Activated CD8-positive, alpha-beta memory T cell treated with anti-CD3 and anti-CD28 coated beads, Interleukin-2, amount 10 ng/mL, durations not matched to agents 7 days and 5 days (primary cell): ENCODE results near the gene KLHL11. TPM values are rescaled to one million over a fixed set of nuclear protein-coding genes. Genes with fewer than 3 reads are reported as not detected.

Source experiments
- ATAC-seq: fragments of 150-1000 bp; cut with Tn5 transposase; one replicate; pipeline ENCODE4 v1.10.0; 2021; ENCODE audit warnings: moderate library complexity
- CTCF ChIA-PET: fragments of 350-600 bp; sonication (Branson Sonifier 250); formaldehyde crosslinking; loops from one replicate; lab custom pipeline; 2021; ENCODE audit warnings: antibody characterized with exemption; lab: Charles Lee
- DNase-seq: peaks from one replicate; pipeline ENCODE4 v3.0.0-alpha.2; 2020
- H3K27ac Mint-ChIP-seq: one replicate; pipeline ENCODE4 v1.8.0; 2021; ENCODE audit warnings: mild to moderate bottlenecking, mixed read lengths
- H3K27me3 Mint-ChIP-seq: one replicate; pipeline ENCODE4 v1.8.0; 2021; ENCODE audit warnings: mixed read lengths
- H3K36me3 Mint-ChIP-seq: one replicate; pipeline ENCODE4 v1.8.0; 2021; ENCODE audit warnings: mild to moderate bottlenecking, mixed read lengths
- H3K4me1 Mint-ChIP-seq: one replicate; pipeline ENCODE4 v1.8.0; 2021; ENCODE audit warnings: mixed read lengths
- H3K4me3 Mint-ChIP-seq: one replicate; pipeline ENCODE4 v1.8.0; 2021; ENCODE audit warnings: mild to moderate bottlenecking, moderate library complexity, mixed read lengths
- H3K9me3 Mint-ChIP-seq: one replicate; pipeline ENCODE4 v1.8.0; 2022; ENCODE audit warnings: low read depth, mixed read lengths
- total RNA-seq, 2 experiments: library from RNA; stranded (reverse); gene quantifications; one replicate each; pipeline ENCODE4 v1.2.3, GENCODE V29; 2021

KLHL11 gene
- total RNA-seq, 2 experiments from 2014 or later: 14.4 to 16.4 TPM

GRCh38 chr17:41823141-41823524 lies 42.1 kb downstream of the KLHL11 start:
- H3K27me3 Mint-ChIP-seq: no peaks in the 10 kb centered on the region
- H3K9me3 Mint-ChIP-seq: no peaks in the 10 kb centered on the region
- ATAC-seq (no peak), DNase-seq (no peak)
- no peak overlapping the region for H3K4me3 Mint-ChIP-seq
- no peaks in the 10 kb centered on the region for H3K36me3 Mint-ChIP-seq
- CTCF ChIA-PET: interaction anchor here (1.1 kb wide), 1 partner anchor 18 kb away, joined by 3 read pairs; no protein-coding TSS in a partner anchor
- H3K27ac Mint-ChIP-seq: no peak overlapping the region
- H3K4me1 Mint-ChIP-seq: no peaks in the 10 kb centered on the region

- CTCF ChIA-PET: interaction anchor here (0.9 to 1.1 kb wide), 2 partner anchors 17 to 20 kb away, joined by 3 read pairs; no protein-coding TSS in a partner anchor
- Mint-ChIP-seq H3K27ac (no peak overlapping the region), H3K36me3 (no peaks in the 10 kb centered on the region), H3K4me1 (no peaks in the 10 kb centered on the region), H3K27me3 (no peaks in the 10 kb centered on the region), H3K4me3 (no peak overlapping the region), H3K9me3 (no peaks in the 10 kb centered on the region)
- no peak for ATAC-seq
- DNase-seq: no peak
These were observed 42.7 kb downstream of the KLHL11 start for GRCh38 chr17:41822216-41823140.

GRCh38 chr17:41821776-41822175 lies 43.4 kb downstream of the KLHL11 start:
- Mint-ChIP-seq H3K9me3 (no peaks in the 10 kb centered on the region), H3K4me3 (no peak overlapping the region), H3K4me1 (no peaks in the 10 kb centered on the region), H3K36me3 (no peaks in the 10 kb centered on the region), H3K27me3 (no peaks in the 10 kb centered on the region), H3K27ac (no peak overlapping the region)
- CTCF ChIA-PET: interaction anchor here (0.9 to 1.1 kb wide), 2 partner anchors 16 to 20 kb away, joined by 3 read pairs; no protein-coding TSS in a partner anchor
- ATAC-seq (no peak), DNase-seq (no peak)

GRCh38 chr17:41818024-41818423 lies 47.2 kb downstream of the KLHL11 start:
- peaks cover 2% of the 10 kb centered on the region for H3K4me1 Mint-ChIP-seq
- peaks cover 5% of the 10 kb centered on the region for H3K27me3 Mint-ChIP-seq
- no peak overlapping the region for H3K27ac Mint-ChIP-seq
- H3K9me3 Mint-ChIP-seq: no peaks in the 10 kb centered on the region
- no peak overlapping the region for H3K4me3 Mint-ChIP-seq
- no peak for DNase-seq
- no peak for ATAC-seq
- CTCF ChIA-PET: no interaction called here
- H3K36me3 Mint-ChIP-seq: no peaks in the 10 kb centered on the region

- H3K9me3 Mint-ChIP-seq: no peaks in the 10 kb centered on the region
- H3K36me3 Mint-ChIP-seq: no peaks in the 10 kb centered on the region
- peaks cover 11% of the 10 kb centered on the region for H3K27me3 Mint-ChIP-seq
- H3K4me1 Mint-ChIP-seq: peaks cover 8% of the 10 kb centered on the region
- DNase-seq: no peak
- ATAC-seq: no peak
- H3K4me3 Mint-ChIP-seq: no peak overlapping the region
- CTCF ChIA-PET: interaction anchor here (1.1 kb wide), 1 partner anchor 16 kb away, joined by 5 read pairs; no protein-coding TSS in a partner anchor
- H3K27ac Mint-ChIP-seq: no peak overlapping the region
These were observed 48.4 kb downstream of the KLHL11 start for GRCh38 chr17:41816637-41817320.

- Mint-ChIP-seq H3K27ac (no peak overlapping the region), H3K4me3 (no peak overlapping the region)
- ATAC-seq: no peak
These were observed 51.0 kb downstream of the KLHL11 start for GRCh38 chr17:41814195-41814594.

GRCh38 chr17:41813699-41814124 lies 51.5 kb downstream of the KLHL11 start:
- CTCF ChIA-PET: interaction anchor here (1.7 kb wide), 1 partner anchor 12 kb away, joined by 6 read pairs; no protein-coding TSS in a partner anchor

More at GRCh38 chr17:41814195-41814594, 51.0 kb downstream of the KLHL11 start:
- CTCF ChIA-PET: interaction anchor here (1.7 kb wide), 1 partner anchor 12 kb away, joined by 6 read pairs; no protein-coding TSS in a partner anchor
- H3K27me3 Mint-ChIP-seq: peaks cover 18% of the 10 kb centered on the region
- H3K4me1 Mint-ChIP-seq: peaks cover 18% of the 10 kb centered on the region
- DNase-seq: no peak
- H3K9me3 Mint-ChIP-seq: no peaks in the 10 kb centered on the region
- no peaks in the 10 kb centered on the region for H3K36me3 Mint-ChIP-seq

GRCh38 chr17:41813152-41813680 lies 52.0 kb downstream of the KLHL11 start:
- Mint-ChIP-seq H3K36me3 (no peaks in the 10 kb centered on the region), H3K27ac (no peak overlapping the region), H3K27me3 (peaks cover 18% of the 10 kb centered on the region), H3K4me3 (no peak overlapping the region), H3K4me1 (peaks cover 18% of the 10 kb centered on the region), H3K9me3 (no peaks in the 10 kb centered on the region)
- DNase-seq (no peak), ATAC-seq (no peak)
- CTCF ChIA-PET: no interaction called here

More at GRCh38 chr17:41813699-41814124, 51.5 kb downstream of the KLHL11 start:
- DNase-seq: no peak
- Mint-ChIP-seq H3K4me3 (no peak overlapping the region), H3K4me1 (peaks cover 18% of the 10 kb centered on the region), H3K36me3 (no peaks in the 10 kb centered on the region), H3K27ac (no peak overlapping the region), H3K27me3 (peaks cover 18% of the 10 kb centered on the region), H3K9me3 (no peaks in the 10 kb centered on the region)
- no peak for ATAC-seq

- Mint-ChIP-seq H3K27me3 (peaks cover 18% of the 10 kb centered on the region), H3K4me1 (peaks cover 18% of the 10 kb centered on the region), H3K27ac (peak within 1 kb of the TSS; percentile 45), H3K9me3 (no peaks in the 10 kb centered on the region), H3K4me3 (peak within 1 kb of the TSS; percentile 86), H3K36me3 (no peaks in the 10 kb centered on the region)
- no peak for ATAC-seq
- peak; percentile 53 for DNase-seq
- CTCF ChIA-PET: interaction anchor here (0.9 to 2.7 kb wide), 11 partner anchors 11 to 149 kb away, joined by 3 to 27 read pairs (median 4); partner anchors contain the start of genes ACLY and JUP
These were observed 52.7 kb downstream of the KLHL11 start, which contains the start of gene FKBP10 for GRCh38 chr17:41812381-41813151. Gene FKBP10, plus strand, starts transcription at chr17:41813004. Its CDS starts 31 bp downstream, at chr17:41813035.

- peak; percentile 79 for DNase-seq
- Mint-ChIP-seq H3K4me3 (peak within 1 kb of the TSS; percentile 86), H3K4me1 (peaks cover 18% of the 10 kb centered on the region), H3K27ac (peak within 1 kb of the TSS; percentile 45), H3K27me3 (peaks cover 18% of the 10 kb centered on the region), H3K9me3 (no peaks in the 10 kb centered on the region), H3K36me3 (no peaks in the 10 kb centered on the region)
- peak; percentile 94 for ATAC-seq
- CTCF ChIA-PET: interaction anchor here (0.6 to 2.7 kb wide), 25 partner anchors 9 to 437 kb away, joined by 3 to 27 read pairs (median 4); partner anchors contain the start of genes ACLY, JUP and ODAD4
These were observed 53.5 kb downstream of the KLHL11 start, which contains the start of gene P3H4 for GRCh38 chr17:41811549-41812380. Gene P3H4, minus strand, starts transcription at chr17:41811949. Its CDS starts 34 bp downstream, at chr17:41811915.

GRCh38 chr17:41810659-41811548 lies 54.3 kb downstream of the KLHL11 start:
- H3K4me3 Mint-ChIP-seq: peak overlapping the region; percentile 59
- H3K27me3 Mint-ChIP-seq: peaks cover 18% of the 10 kb centered on the region
- ATAC-seq (peak; percentile 38), DNase-seq (no peak)
- H3K27ac Mint-ChIP-seq: no peak overlapping the region
- H3K36me3 Mint-ChIP-seq: no peaks in the 10 kb centered on the region
- H3K4me1 Mint-ChIP-seq: peaks cover 18% of the 10 kb centered on the region
- H3K9me3 Mint-ChIP-seq: no peaks in the 10 kb centered on the region
- CTCF ChIA-PET: interaction anchor here (0.7 to 2.7 kb wide), 24 partner anchors 9 to 438 kb away, joined by 3 to 27 read pairs (median 4); partner anchors contain the start of genes ACLY, JUP and ODAD4
